ENCODE data around the gene PPIP5K2. TPM values are rescaled to one million over a fixed set of nuclear protein-coding genes. Genes with fewer than 3 reads are reported as not detected.

PPIP5K2 gene
- total RNA-seq, 1 experiment from 2014 or later: 29.7 TPM

DNA sequence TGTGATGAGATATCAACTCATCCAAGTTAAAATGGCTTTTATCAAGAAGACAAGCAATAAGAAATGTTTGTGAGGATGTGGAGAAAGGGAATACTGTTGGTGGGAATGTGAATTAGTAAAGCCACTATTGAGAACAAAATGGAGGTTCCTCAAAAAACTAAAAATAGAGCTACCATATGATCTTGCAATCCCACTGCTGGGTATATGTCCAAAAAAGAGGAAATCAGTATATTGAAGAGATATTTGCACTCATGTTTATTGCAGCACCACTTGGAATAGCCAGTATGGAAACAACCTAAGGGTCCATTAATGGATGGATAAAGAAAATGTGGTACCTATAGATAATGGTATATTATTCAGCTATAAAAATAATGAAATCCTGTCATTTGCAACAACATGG lies 25.1 kb downstream of the PPIP5K2 start:
- no peaks in the 10 kb centered on the region for H3K27me3 Mint-ChIP-seq (ENCODE audit: insufficient read depth, unreplicated experiment)
- CTCF ChIA-PET: interaction anchor here (0.5 to 1.0 kb wide), 4 partner anchors 260 to 1265 kb away, joined by 3 to 4 read pairs (median 4); no protein-coding TSS in a partner anchor
- H3K4me1 Mint-ChIP-seq (ENCODE audit: insufficient read depth, unreplicated experiment): no peaks in the 10 kb centered on the region
- no TSS peak for BruUV-seq (replicated peaks)
- no peak overlapping the region for H3K27ac Mint-ChIP-seq (ENCODE audit: low read depth, unreplicated experiment)
- DNase-seq (ENCODE audit: unreplicated experiment): no peak
- H3K36me3 Mint-ChIP-seq (ENCODE audit: insufficient read depth, unreplicated experiment): peaks cover 24% of the 10 kb centered on the region
- intact Hi-C loops (cut with micrococcal nuclease): no loop called here
- no peak overlapping the region for H3K4me3 Mint-ChIP-seq (ENCODE audit: unreplicated experiment)
- POLR2A ChIA-PET: no interaction called here
- no peak for TF ChIP-seq CTCF (IDR thresholded peaks at IDR 0.05; ENCODE audit: unreplicated experiment)
- no peaks in the 10 kb centered on the region for H3K9me3 Mint-ChIP-seq (ENCODE audit: unreplicated experiment)

DNA sequence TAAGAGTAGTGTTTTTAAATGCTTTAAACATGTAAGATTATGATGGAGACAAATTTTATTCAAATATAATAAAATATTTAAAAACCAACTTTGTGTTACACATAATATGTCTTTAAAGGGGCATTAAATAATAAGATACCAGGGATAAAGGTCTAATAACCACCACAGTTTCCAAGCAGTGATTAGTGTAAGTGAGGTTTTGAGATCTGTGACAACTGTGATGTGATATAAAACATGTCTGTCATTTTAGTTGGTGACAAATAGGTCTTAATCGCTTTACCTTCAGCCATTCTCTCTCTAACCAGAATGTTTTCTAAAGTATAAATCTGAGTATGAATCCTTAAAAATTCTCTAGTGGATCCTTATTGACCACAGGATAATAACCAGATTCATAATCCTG lies 28.1 kb downstream of the PPIP5K2 start:
- Mint-ChIP-seq H3K4me3 (ENCODE audit: unreplicated experiment) (no peak overlapping the region), H3K4me1 (ENCODE audit: insufficient read depth, unreplicated experiment) (no peaks in the 10 kb centered on the region), H3K9me3 (ENCODE audit: unreplicated experiment) (no peaks in the 10 kb centered on the region), H3K36me3 (ENCODE audit: insufficient read depth, unreplicated experiment) (peaks cover 12% of the 10 kb centered on the region), H3K27ac (ENCODE audit: low read depth, unreplicated experiment) (no peak overlapping the region), H3K27me3 (ENCODE audit: insufficient read depth, unreplicated experiment) (no peaks in the 10 kb centered on the region)
- TF ChIP-seq CTCF (IDR thresholded peaks at IDR 0.05; ENCODE audit: unreplicated experiment): no peak
- no peak for DNase-seq (ENCODE audit: unreplicated experiment)
- POLR2A ChIA-PET: no interaction called here
- no TSS peak for BruUV-seq (replicated peaks)
- intact Hi-C loops (cut with micrococcal nuclease): no loop called here
- CTCF ChIA-PET: no interaction called here

DNA sequence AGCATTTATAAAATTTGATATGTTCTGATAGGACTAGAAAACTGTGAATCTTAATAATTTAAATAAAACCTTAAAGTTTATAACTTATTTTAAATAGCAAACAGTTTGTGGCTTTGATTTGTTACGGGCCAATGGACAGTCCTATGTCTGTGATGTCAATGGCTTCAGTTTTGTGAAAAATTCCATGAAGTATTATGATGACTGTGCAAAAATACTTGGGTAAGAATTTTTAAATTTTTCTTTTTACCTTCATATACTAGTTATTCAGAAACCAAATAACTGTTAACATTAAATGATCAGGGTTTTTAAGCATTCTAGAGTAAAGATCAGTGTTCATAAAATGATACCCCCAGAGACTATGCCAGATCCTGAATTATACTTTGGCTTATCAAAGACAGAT lies 31.1 kb downstream of the PPIP5K2 start:
- H3K36me3 Mint-ChIP-seq (ENCODE audit: insufficient read depth, unreplicated experiment): peaks cover 11% of the 10 kb centered on the region
- intact Hi-C loops (cut with micrococcal nuclease): no loop called here
- H3K27ac Mint-ChIP-seq (ENCODE audit: low read depth, unreplicated experiment): no peak overlapping the region
- H3K27me3 Mint-ChIP-seq (ENCODE audit: insufficient read depth, unreplicated experiment): no peaks in the 10 kb centered on the region
- CTCF ChIA-PET: no interaction called here
- POLR2A ChIA-PET: no interaction called here
- no peak overlapping the region for H3K4me3 Mint-ChIP-seq (ENCODE audit: unreplicated experiment)
- no TSS peak for BruUV-seq (replicated peaks)
- TF ChIP-seq CTCF (IDR thresholded peaks at IDR 0.05; ENCODE audit: unreplicated experiment): no peak
- no peaks in the 10 kb centered on the region for H3K4me1 Mint-ChIP-seq (ENCODE audit: insufficient read depth, unreplicated experiment)
- no peaks in the 10 kb centered on the region for H3K9me3 Mint-ChIP-seq (ENCODE audit: unreplicated experiment)
- DNase-seq (ENCODE audit: unreplicated experiment): no peak

- Mint-ChIP-seq H3K27ac (ENCODE audit: low read depth, unreplicated experiment) (no peak overlapping the region), H3K4me1 (ENCODE audit: insufficient read depth, unreplicated experiment) (no peaks in the 10 kb centered on the region), H3K4me3 (ENCODE audit: unreplicated experiment) (no peak overlapping the region), H3K27me3 (ENCODE audit: insufficient read depth, unreplicated experiment) (no peaks in the 10 kb centered on the region), H3K9me3 (ENCODE audit: unreplicated experiment) (no peaks in the 10 kb centered on the region), H3K36me3 (ENCODE audit: insufficient read depth, unreplicated experiment) (peaks cover 26% of the 10 kb centered on the region)
- intact Hi-C loops (cut with micrococcal nuclease): no loop called here
- CTCF ChIA-PET: interaction anchor here (2.3 kb wide), 1 partner anchor 27 kb away, joined by 7 read pairs; no protein-coding TSS in a partner anchor
- no peak for DNase-seq (ENCODE audit: unreplicated experiment)
- no TSS peak for BruUV-seq (replicated peaks)
- TF ChIP-seq CTCF (IDR thresholded peaks at IDR 0.05; ENCODE audit: unreplicated experiment): no peak
- POLR2A ChIA-PET: no interaction called here
These were observed 46.6 kb downstream of the PPIP5K2 start for GRCh38 chr5:103166706-103167105.

Data from MCF 10A (cell line).